GM12878 (cell line): ENCODE measurements around the gene TNP2. TPM values are rescaled to one million over a fixed set of nuclear protein-coding genes. Genes with fewer than 3 reads are reported as not detected.

Experiments
- ATAC-seq: fragments of 200-7000 bp; cut with Tn5 transposase; 3 replicates; pipeline ENCODE4 v1.9.1; 2020; ENCODE audit warnings: mild to moderate bottlenecking, moderate library complexity
- BruUV-seq: library from RNA; stranded (reverse); fragments of 400-500 nt; replicated peaks from 2 replicates; lab custom pipeline; 2021; lab: Mats Ljungman, UMichigan
- CTCF ChIA-PET: fragments of 300-600 bp; sonication (Branson Sonifier 250); formaldehyde crosslinking; extraction: SDS; loops from one replicate; lab custom pipeline; 2021; ENCODE audit warnings: inconsistent platforms; lab: Yijun Ruan, JAX
- POLR2A ChIA-PET: fragments of 350-600 bp; formaldehyde crosslinking; extraction: SDS; loops from one replicate; lab custom pipeline; 2021; ENCODE audit warnings: inconsistent platforms; lab: Charles Lee
- RAD21 ChIA-PET: fragments of 300-600 bp; sonication (Branson Sonifier 250); formaldehyde crosslinking; loops from one replicate; lab custom pipeline; 2023; ENCODE audit warnings: antibody characterized with exemption; ENCODE audit not compliant: unreplicated experiment; lab: Charles Lee
- SMC1A ChIA-PET: fragments of 300-600 bp; sonication (Branson Sonifier 250); formaldehyde crosslinking; loops from one replicate; lab custom pipeline; 2023; ENCODE audit not compliant: unreplicated experiment, uncharacterized antibody; lab: Charles Lee
- DNase-seq: peaks from one replicate; pipeline ENCODE4 v3.0.0-alpha.2; 2011; ENCODE audit warnings: low read depth, low spot score
- FAIRE-seq: peaks from 3 replicates; lab custom pipeline; 2011; peaks lifted over from hg19 to GRCh38; lab: Jason Lieb, UNC
- H2AFZ ChIP-seq: 2 replicates; pipeline ENCODE4 v1.6.0; 2011; ENCODE audit warnings: low read depth, low read length, control low read depth; ENCODE audit not compliant: control insufficient read depth
- H3K27ac ChIP-seq: 2 replicates; pipeline ENCODE4 v1.5.1; 2011; ENCODE audit warnings: control low read depth; ENCODE audit not compliant: control insufficient read depth, insufficient read depth
- H3K27me3 ChIP-seq, 2 experiments: replicated peaks in 1 of 2; 2 replicates each; pipeline versions ENCODE4 v1.6.0 to v1.6.1; 2011; ENCODE audit warnings: low read length in 1 of 2; ENCODE audit not compliant: control insufficient read depth in 2 of 2, insufficient read depth in 2 of 2
- H3K36me3 ChIP-seq, 2 experiments: 2 replicates each; pipeline ENCODE4 v1.5.1; 2011; ENCODE audit warnings: low read length in 1 of 2; ENCODE audit not compliant: control insufficient read depth in 2 of 2, insufficient read depth in 2 of 2
- H3K4me1 ChIP-seq: 2 replicates; pipeline ENCODE4 v1.6.1; 2011; ENCODE audit warnings: mild to moderate bottlenecking, low read length, moderate library complexity, mixed read lengths; ENCODE audit not compliant: control insufficient read depth, insufficient read depth
- H3K4me2 ChIP-seq: 2 replicates; pipeline ENCODE4 v1.6.0; 2011; ENCODE audit warnings: control low read depth; ENCODE audit not compliant: control insufficient read depth, insufficient read depth
- H3K4me3 ChIP-seq: fragments of 200-600 bp; sonication (generic); 2 replicates; pipeline ENCODE4 v1.5.1; 2016
- H3K79me2 ChIP-seq: 2 replicates; pipeline ENCODE4 v1.6.0; 2011; ENCODE audit warnings: low read length; ENCODE audit not compliant: control insufficient read depth, insufficient read depth
- H3K9ac ChIP-seq: 2 replicates; pipeline ENCODE4 v1.8.0; 2011; ENCODE audit warnings: low read length, control low read depth, mixed read lengths; ENCODE audit not compliant: control insufficient read depth, insufficient read depth
- H3K9me3 ChIP-seq: replicated peaks from 3 replicates; pipeline ENCODE4 v1.5.1; 2011; ENCODE audit warnings: mild to moderate bottlenecking, low read length; ENCODE audit not compliant: control insufficient read depth, insufficient read depth
- H4K20me1 ChIP-seq: 2 replicates; pipeline ENCODE4 v1.6.0; 2011; ENCODE audit not compliant: control insufficient read depth, insufficient read depth
- GABPA ChIP-seq: IDR thresholded peaks from 2 replicates; pipeline ENCODE4 v1.6.1; 2014; ENCODE audit warnings: antibody characterized with exemption, low read depth, mild to moderate bottlenecking, inconsistent platforms
- NRF1 ChIP-seq: conservative IDR thresholded peaks from 2 replicates; pipeline ENCODE4 v1.6.1; 2011; ENCODE audit warnings: mild to moderate bottlenecking, low read depth, low read length, improper control_type of control experiment
- POLR2AphosphoS2 ChIP-seq: IDR thresholded peaks from 2 replicates; pipeline ENCODE4 v1.6.1; 2011; ENCODE audit warnings: low read depth, mild to moderate bottlenecking, low read length, improper control_type of control experiment, moderate library complexity
- YBX1 ChIP-seq: fragments of 450-650 bp; IDR thresholded peaks from 2 replicates; pipeline ENCODE4 v1.6.1; 2016; ENCODE audit warnings: antibody characterized with exemption
- WGBS: methylation state at CpG from one replicate; pipeline ENCODE4 v1.1.6; 2016; ENCODE audit warnings: low lambda C conversion rate; ENCODE audit not compliant: insufficient replicate concordance, insufficient coverage; ENCODE audit errors: missing lambda C conversion rate; 5-methylcytosine and 5-hydroxymethylcytosine counted together
- in situ Hi-C: fragments of 300-500 bp; cut with MboI; formaldehyde crosslinking; loops from 9 replicates; pipeline ENCODE4 v1.14.3; 2018; ENCODE audit warnings: mixed read lengths
- intact Hi-C: fragments of 100-400 bp; cut with micrococcal nuclease; formaldehyde crosslinking; loops from one replicate; pipeline ENCODE4 v1.14.2; 2022; ENCODE audit not compliant: unreplicated experiment
- polyA plus RNA-seq, 11 experiments: library from polyadenylated mRNA; depleted of rRNA in 4 of 11; unstranded in 6 of 11; stranded (reverse) in 5 of 11; fragments of >200 nt; fragmentation: Nextera tagmentation in 4 of 11; fragmentation: Illumina TruSeq in 1 of 11; extraction: Ambion mirVana in 4 of 11; extraction: Trizol in 1 of 11; gene quantifications; 1 replicate in 1 of 11; 2 replicates in 10 of 11; pipeline versions ENCODE4 v1.2.1 to v1.2.3, GENCODE V29; 2011 to 2016; ENCODE audit warnings: inconsistent platforms in 2 of 11, missing spikeins in 2 of 11, low read depth in 1 of 11
- total RNA-seq, 4 experiments: library from RNA; depleted of rRNA in 3 of 4; stranded (reverse); fragments of >200 nt in 3 of 4; fragmentation: Illumina TruSeq in 1 of 4; extraction: Trizol in 1 of 4; gene quantifications; 2 replicates each; pipeline versions ENCODE4 v1.2.1 to v1.2.3, GENCODE V29; 2013 to 2021
- TF ChIP-seq, protein P1 (sequence below): IDR thresholded peaks from 2 replicates; pipeline ENCODE4 v1.6.1; 2012; ENCODE audit warnings: mild to moderate bottlenecking, low read depth, low read length

TNP2 gene
- total and polyA plus RNA-seq, 10 of the 15 experiments (the other 5 are each of a cell fraction or from before 2014, with no cell fraction given), result not detected

GRCh38 chr16:11283820-11284248, 14.7 kb upstream of the TNP2 start:
- Histone ChIP-seq H3K9ac (no peak overlapping the region), H3K79me2 (no peaks in the 10 kb centered on the region), H3K4me1 (peaks cover 10% of the 10 kb centered on the region), H3K27ac (no peak overlapping the region), H3K4me2 (no peak overlapping the region), H3K27me3 (no peaks in the 10 kb centered on the region), H3K36me3 (no peaks in the 10 kb centered on the region), H2AFZ (no peak overlapping the region), H3K9me3 (no peaks in the 10 kb centered on the region), H4K20me1 (no peaks in the 10 kb centered on the region), H3K4me3 (no peak overlapping the region)
- 58% methylated on average over 4 of the region's 4 CpGs for WGBS
- in situ Hi-C loops, result no loop called here
- SMC1A ChIA-PET, result interaction anchor here (0.9 to 4.3 kb wide), 10 partner anchors 10 to 69 kb away, joined by 3 to 40 read pairs (median 4); partner anchors contain the start of genes PRM3, SOCS1 and TNP2
- no TSS peak for BruUV-seq
- FAIRE-seq (no peak), DNase-seq (no peak), ATAC-seq (no peak)
- POLR2A ChIA-PET, result interaction anchor here (0.6 to 2.3 kb wide), 4 partner anchors 8 to 28 kb away, joined by 3 to 8 read pairs (median 6); partner anchors contain the start of gene SOCS1
- CTCF ChIA-PET, result interaction anchor here (1.0 to 1.5 kb wide), 5 partner anchors 10 to 88 kb away, joined by 3 to 5 read pairs (median 3); no protein-coding TSS in a partner anchor
- RAD21 ChIA-PET, result interaction anchor here (1.3 to 4.0 kb wide), 3 partner anchors 14 to 28 kb away, joined by 4 to 26 read pairs (median 7); partner anchors contain the start of gene SOCS1
- no peak for TF ChIP-seq NRF1
- no peak for TF ChIP-seq GABPA
- TF ChIP-seq YBX1, result no peak
- no peak for TF ChIP-seq POLR2AphosphoS2
- intact Hi-C loops, result no loop called here

DNA sequence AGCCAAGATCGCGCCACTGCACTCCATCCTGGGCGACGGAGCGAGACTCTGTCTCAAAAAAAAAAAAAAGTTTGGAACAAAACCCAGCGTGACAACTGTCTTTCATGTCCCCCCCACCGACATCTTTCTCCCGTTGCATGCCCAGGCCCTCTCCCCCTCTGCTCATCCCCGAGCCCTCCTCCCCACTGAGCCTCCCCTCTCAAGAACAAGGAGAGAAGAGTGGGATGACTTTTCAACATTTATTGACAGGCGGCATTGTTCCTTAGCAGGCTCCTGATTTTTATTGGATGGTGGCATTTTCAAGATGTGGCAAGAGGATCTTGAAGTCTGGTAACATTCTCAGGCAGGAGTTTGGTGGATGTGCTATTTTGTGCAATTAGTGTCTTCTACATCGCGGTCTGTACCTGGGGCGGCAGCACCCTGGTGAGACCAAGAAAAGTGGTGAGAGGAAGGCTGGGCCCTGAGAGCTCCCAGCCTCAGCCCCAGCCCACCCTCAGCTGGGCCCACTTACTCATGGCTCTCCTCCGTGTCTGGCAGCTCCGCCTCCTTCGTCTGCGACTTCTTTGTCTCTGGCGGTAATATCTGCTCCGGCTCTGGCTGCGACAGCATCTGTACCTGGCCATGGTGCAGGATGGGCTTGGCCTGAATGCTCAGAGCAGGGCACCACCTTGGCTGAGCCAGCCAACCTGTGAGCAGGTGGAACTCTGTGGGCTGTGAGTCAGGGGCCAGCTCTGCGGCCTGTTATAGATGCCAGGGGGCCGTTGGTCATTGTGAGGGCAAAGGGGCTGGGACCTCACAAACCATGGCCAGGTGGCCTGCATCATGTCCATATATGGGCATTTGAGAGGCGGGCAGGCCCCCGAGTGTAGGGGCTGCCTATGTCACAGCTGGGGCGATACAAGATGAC, 11.7 kb upstream of the TNP2 start, which contains the start of gene PRM1:
Gene PRM1 (minus strand): TSS at position 715 of the 907 bp plus-strand sequence. CDS start 92 bp downstream, at position 623.
- H3K27me3 ChIP-seq, result no peaks in the 10 kb centered on the region
- H3K9me3 ChIP-seq, result no peaks in the 10 kb centered on the region
- ChIA-PET POLR2A (no interaction called here), RAD21 (no interaction called here), CTCF (no interaction called here), SMC1A (no interaction called here)
- intact Hi-C loops (no loop called here), in situ Hi-C loops (no loop called here)
- FAIRE-seq (no peak), ATAC-seq (no peak), DNase-seq (no peak)
- H3K9ac ChIP-seq, result no peak within 1 kb of the TSS
- no peaks in the 10 kb centered on the region for H3K36me3 ChIP-seq
- H4K20me1 ChIP-seq, result no peaks in the 10 kb centered on the region
- BruUV-seq, result no TSS peak
- H2AFZ ChIP-seq, result no peak within 1 kb of the TSS
- H3K4me2 ChIP-seq, result no peak within 1 kb of the TSS
- H3K27ac ChIP-seq, result no peak within 1 kb of the TSS
- WGBS, result 78% methylated on average over 19 of the region's 25 CpGs
- H3K4me1 ChIP-seq, result peaks cover 6% of the 10 kb centered on the region
- H3K79me2 ChIP-seq, result no peaks in the 10 kb centered on the region
- no peak within 1 kb of the TSS for H3K4me3 ChIP-seq
- TF ChIP-seq, protein P1, sequence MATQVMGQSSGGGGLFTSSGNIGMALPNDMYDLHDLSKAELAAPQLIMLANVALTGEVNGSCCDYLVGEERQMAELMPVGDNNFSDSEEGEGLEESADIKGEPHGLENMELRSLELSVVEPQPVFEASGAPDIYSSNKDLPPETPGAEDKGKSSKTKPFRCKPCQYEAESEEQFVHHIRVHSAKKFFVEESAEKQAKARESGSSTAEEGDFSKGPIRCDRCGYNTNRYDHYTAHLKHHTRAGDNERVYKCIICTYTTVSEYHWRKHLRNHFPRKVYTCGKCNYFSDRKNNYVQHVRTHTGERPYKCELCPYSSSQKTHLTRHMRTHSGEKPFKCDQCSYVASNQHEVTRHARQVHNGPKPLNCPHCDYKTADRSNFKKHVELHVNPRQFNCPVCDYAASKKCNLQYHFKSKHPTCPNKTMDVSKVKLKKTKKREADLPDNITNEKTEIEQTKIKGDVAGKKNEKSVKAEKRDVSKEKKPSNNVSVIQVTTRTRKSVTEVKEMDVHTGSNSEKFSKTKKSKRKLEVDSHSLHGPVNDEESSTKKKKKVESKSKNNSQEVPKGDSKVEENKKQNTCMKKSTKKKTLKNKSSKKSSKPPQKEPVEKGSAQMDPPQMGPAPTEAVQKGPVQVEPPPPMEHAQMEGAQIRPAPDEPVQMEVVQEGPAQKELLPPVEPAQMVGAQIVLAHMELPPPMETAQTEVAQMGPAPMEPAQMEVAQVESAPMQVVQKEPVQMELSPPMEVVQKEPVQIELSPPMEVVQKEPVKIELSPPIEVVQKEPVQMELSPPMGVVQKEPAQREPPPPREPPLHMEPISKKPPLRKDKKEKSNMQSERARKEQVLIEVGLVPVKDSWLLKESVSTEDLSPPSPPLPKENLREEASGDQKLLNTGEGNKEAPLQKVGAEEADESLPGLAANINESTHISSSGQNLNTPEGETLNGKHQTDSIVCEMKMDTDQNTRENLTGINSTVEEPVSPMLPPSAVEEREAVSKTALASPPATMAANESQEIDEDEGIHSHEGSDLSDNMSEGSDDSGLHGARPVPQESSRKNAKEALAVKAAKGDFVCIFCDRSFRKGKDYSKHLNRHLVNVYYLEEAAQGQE, result no peak
